Ishikawa (cell line): ENCODE data around the gene ZBTB44.

ENCODE experiments used
- CEBPB ChIP-seq: IDR thresholded peaks from 2 replicates; pipeline ENCODE4 v1.6.1; 2012
- CREB1 ChIP-seq: IDR thresholded peaks from 2 replicates; pipeline ENCODE4 v1.6.1; 2012; ENCODE audit warnings: low read depth
- EP300 ChIP-seq: IDR thresholded peaks from 2 replicates; pipeline ENCODE4 v1.6.1; 2012; ENCODE audit warnings: borderline replicate concordance
- FOXM1 ChIP-seq: IDR thresholded peaks from 2 replicates; pipeline ENCODE4 v1.6.1; 2012; ENCODE audit warnings: low read depth, borderline replicate concordance
- RAD21 ChIP-seq: IDR thresholded peaks from 2 replicates; pipeline ENCODE4 v1.6.1; 2012; ENCODE audit warnings: low read depth
- REST ChIP-seq: IDR thresholded peaks from 2 replicates; pipeline ENCODE4 v1.6.1; 2012; ENCODE audit warnings: low read depth, mild to moderate bottlenecking
- TAF1 ChIP-seq: IDR thresholded peaks from 2 replicates; pipeline ENCODE4 v1.6.1; 2012; ENCODE audit warnings: low read depth, mild to moderate bottlenecking
- TCF12 ChIP-seq: IDR thresholded peaks from 2 replicates; pipeline ENCODE4 v1.6.1; 2012; ENCODE audit warnings: low read depth
- TEAD4 ChIP-seq: IDR thresholded peaks from 2 replicates; pipeline ENCODE4 v1.6.1; 2012
- YY1 ChIP-seq: IDR thresholded peaks from 2 replicates; pipeline ENCODE4 v1.6.1; 2012; ENCODE audit warnings: low read depth
- ZBTB7A ChIP-seq: IDR thresholded peaks from 2 replicates; pipeline ENCODE4 v1.6.1; 2012; ENCODE audit warnings: low read depth
- TF ChIP-seq, protein P1 (sequence below): IDR thresholded peaks from 2 replicates; pipeline ENCODE4 v1.6.1; 2012
- TF ChIP-seq, protein P2 (sequence below): IDR thresholded peaks from 2 replicates; pipeline ENCODE4 v1.6.1; 2012

- TF ChIP-seq EP300 (no peak), CREB1 (no peak), ZBTB7A (no peak), CEBPB (no peak), TEAD4 (no peak), TCF12 (no peak), TAF1 (no peak), REST (no peak), FOXM1 (no peak), YY1 (no peak), RAD21 (no peak)
- TF ChIP-seq, protein P1, sequence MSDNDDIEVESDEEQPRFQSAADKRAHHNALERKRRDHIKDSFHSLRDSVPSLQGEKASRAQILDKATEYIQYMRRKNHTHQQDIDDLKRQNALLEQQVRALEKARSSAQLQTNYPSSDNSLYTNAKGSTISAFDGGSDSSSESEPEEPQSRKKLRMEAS = no peak
- TF ChIP-seq, protein P2, sequence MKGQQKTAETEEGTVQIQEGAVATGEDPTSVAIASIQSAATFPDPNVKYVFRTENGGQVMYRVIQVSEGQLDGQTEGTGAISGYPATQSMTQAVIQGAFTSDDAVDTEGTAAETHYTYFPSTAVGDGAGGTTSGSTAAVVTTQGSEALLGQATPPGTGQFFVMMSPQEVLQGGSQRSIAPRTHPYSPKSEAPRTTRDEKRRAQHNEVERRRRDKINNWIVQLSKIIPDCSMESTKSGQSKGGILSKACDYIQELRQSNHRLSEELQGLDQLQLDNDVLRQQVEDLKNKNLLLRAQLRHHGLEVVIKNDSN = no peak
Measured at GRCh38 chr11:130209954-130210854, 104.5 kb downstream of the ZBTB44 start.
